Activated CD8-positive, alpha-beta memory T cell treated with anti-CD3 and anti-CD28 coated beads, Interleukin-2, amount 50 U/mL, for 48 hours (primary cell): ENCODE data around the gene GNAI3.

Source experiments
- DNase-seq: peaks from one replicate; pipeline ENCODE4 v3.0.0-alpha.2; 2020

Gene GNAI3

GRCh38 chr1:109527098-109527811 lies 21.2 kb upstream of the GNAI3 start:
- no peak for DNase-seq

DNA sequence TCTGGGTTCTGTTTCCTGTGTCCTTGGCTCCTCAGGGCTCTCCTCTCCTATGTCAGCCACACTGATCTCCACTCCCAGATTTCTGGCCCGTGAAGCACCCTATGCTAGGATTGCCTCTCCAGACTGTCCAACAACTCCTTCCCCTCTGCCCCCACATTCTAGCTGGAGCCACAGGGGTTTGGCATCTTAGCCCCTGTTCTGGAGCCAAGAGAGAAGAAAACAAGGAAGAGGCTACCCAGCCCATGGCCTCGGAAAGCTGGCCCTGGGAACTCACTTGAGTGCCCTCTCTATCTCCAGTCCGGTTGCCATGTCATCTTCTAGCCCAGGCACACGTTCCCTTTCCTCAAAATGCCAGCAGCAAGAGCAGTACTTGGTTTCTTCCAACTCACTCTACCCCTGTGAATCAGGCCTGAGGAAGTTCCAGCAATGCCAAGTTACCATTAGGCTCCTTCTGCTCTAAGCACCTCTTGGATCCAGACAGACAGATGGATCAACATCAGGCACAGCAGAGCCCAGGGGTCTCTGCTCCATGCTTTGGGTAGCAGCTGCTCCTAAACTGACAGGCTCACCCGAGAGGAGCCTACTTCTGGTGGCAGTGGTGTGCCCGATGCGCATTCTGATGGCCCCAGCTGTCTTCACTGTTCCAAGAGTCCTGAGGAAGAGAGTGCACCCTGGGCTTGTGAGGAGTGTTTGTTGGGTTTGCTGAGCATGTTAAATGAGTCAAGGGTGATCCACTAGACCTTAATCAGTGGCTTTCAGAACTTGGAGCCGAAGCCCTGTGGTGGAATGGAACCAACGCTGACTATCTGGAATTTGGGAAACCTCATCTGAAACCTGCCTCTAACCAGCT lies 20.3 kb upstream of the GNAI3 start:
- no peak for DNase-seq

GRCh38 chr1:109528712-109529111 lies 19.7 kb upstream of the GNAI3 start:
- DNase-seq: no peak

DNA sequence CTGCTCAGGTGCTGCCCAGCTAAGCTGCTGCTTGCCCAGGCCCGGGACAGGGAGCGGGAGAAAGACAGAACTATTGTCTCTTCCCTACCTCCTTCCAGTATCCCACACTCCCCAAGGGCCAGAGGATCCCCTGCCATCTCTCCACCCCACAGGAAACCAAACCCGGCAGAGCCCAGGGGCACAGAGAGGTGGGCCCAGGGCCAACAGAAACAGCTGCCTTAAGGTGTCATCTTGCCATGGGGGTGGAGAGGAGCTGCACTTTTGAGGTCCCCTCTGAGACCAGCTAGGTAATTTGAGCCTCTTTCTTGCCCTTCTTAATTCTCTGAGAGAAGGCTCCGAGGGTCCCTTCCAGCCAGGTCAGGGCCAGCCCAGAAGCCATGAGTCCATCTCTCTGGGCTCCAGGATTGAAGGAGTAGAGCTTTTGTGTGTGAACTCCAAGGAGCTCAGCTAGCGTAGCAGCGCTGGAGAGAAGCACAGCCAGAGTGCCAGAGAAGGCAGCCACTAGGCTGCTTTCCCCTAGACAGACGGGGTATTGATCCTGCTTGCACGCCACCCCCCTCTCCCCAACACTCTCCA lies 18.4 kb upstream of the GNAI3 start:
- no peak for DNase-seq

- DNase-seq: no peak
These were observed 17.8 kb upstream of the GNAI3 start for GRCh38 chr1:109530457-109531087.

DNA sequence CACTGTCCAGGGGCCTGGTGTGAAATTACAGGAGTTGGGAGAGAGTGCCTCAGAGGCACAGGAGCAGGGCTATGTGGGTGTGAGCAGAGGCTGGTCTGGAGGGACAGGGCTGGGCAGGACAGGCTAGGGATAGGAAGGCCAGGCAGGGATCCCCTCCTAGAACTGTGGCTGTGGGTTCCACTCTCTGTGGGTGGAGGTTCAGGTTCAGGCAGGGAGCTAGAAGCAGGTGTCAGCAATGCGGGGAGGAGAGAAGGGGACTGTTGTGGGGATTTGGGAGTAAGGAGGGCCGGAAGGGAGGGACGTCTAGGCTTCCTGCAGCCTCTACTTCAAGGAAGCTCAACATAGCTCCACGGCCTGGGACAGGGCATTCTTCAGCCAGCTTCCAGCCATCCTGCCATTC lies 17.0 kb upstream of the GNAI3 start:
- DNase-seq: no peak

DNA sequence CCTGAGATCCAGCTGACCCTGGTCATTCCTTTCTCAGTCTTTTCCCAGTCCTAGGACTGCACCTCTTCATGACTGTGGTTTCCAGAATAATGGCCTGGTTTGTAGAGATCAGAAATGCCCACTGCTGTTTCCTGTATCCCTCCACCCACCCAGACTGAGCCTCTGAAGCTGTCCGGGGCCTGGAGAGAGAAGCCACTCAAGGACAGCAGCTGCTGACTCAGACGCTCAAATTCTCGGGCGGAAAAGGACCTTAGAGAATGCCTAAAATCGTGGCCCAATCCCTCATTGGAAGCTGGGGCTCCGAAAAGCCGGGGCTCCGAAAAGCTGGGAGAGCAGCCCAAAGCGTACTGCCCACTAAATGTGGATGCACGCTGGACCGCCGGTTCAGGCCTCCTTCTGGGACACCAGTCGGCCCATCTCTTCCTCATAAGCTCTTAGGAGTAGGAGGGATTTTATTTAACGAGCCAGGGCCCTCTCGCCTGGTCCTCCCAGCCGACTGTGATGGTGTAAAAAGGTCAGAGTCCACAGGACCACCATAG lies 16.5 kb upstream of the GNAI3 start:
- no peak for DNase-seq

DNA sequence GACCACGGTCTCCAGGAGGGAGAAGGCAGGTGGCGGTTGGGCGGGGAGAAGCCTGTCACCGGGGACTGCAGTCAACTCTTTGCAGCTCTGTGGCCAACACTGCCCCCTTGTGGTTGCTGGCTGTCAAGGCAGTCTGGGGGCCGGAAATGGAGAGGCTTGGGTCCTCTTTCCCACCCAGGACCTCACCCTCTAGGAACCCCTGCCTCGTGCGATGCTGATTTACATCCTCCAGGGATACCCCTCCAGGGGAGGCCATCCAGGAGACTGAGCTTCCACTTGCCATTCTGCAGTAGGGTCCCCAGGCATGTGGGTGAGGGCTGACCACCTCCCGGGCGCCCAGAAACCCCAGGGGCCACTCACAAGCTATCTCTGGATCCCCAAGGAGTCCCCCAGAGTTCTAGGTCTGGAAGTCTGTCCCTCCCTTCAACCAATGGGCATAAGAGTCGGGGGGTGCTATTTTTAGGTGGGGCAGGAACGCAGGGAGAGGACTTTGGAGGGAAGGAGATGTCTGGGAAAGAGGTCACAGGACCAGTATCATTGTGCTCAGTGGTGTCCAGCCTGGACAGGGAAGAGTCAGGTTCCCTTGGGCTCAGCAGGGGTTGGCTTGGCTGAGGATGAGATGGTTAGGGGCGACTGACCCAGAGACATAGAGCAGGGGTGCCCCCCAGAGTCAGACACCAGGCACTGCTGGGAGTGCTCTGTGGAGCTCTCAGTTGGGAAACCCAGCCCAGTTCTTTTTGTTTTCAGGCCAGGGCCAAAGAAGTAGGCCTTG lies 15.9 kb upstream of the GNAI3 start:
- peak; percentile 98 for DNase-seq

- no peak for DNase-seq
These were observed 14.0 kb upstream of the GNAI3 start for GRCh38 chr1:109534307-109534858.

DNA sequence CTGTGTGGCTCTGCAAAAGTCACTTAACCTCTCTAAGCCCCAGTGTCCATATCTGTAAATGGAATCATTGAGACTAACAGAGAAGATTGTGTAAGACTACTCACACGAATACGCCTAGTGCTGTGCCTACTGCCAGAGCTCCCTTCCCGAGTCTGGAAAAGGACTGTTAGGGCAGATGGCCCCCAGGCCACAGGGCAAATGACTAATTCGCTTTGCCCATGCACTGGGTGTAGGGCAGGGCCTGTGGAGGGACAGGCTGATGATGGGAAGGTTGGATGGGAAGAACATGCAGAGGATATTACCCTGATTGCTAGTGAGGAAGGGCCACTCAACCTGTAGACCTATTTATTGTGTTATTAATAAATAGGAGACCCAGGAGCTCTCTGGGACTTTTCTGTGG lies 12.9 kb upstream of the GNAI3 start:
- no peak for DNase-seq

DNA sequence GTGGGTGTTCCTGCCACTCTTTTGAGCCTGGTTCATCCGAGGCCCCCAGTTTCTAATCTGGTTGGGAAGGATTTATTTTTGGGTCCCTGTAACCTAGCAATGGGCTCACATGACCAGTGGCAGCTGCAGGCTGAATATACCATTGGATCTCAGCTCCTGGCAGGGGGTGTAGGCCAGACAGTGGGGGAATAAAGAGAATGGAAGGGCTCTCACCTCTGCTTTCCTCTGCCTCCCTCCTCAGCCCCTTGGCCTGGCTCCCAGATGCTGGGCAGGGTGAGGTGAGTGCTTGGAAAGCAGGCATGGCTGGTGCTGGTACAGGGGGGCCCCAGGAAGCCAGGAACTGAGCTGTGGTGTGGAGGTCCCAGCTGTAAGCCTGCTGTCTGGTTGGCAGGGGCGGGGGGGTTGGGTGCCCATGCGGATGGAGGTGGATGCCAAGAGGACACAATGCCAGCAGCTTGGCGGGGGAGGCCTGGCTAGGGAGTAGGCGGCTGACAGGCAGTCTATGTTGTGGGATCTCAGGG lies 12.4 kb upstream of the GNAI3 start:
- DNase-seq: no peak

DNA sequence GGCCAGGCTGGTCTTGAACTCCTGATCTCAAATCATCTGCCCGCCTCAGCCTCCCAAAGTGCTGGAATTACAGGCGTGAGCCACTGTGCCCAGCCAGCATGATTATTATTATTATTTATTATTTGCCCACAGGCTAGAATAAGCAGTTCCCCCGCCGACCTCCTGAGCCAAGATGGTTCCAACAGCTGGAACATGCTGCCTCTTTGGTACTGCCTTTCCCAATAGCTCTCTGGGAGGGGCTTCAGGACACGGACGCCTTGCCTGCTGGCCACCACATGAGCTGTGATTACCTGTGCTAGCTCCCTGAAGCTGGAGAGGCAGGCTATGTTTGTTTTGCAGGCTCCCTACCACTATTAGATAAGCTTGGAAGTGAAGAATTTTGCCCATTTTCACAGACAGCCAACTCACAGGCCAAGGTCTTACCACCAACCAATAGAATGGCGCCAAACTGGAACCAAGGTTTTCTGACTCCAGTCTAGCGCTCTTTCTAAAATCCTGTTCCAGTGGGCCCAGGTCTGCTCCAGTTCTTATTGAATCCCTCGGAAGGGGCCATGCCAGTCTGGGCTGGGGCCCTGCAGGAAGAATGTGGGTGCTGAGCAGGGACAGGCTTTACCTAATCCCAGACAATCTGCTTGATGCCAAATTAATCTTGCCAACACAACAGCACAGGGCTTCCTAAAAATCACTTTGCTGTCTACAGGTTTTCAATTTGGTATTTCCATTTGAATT lies 10.8 kb upstream of the GNAI3 start:
- DNase-seq: no peak

GRCh38 chr1:109538827-109539555 lies 9.4 kb upstream of the GNAI3 start:
- no peak for DNase-seq

DNA sequence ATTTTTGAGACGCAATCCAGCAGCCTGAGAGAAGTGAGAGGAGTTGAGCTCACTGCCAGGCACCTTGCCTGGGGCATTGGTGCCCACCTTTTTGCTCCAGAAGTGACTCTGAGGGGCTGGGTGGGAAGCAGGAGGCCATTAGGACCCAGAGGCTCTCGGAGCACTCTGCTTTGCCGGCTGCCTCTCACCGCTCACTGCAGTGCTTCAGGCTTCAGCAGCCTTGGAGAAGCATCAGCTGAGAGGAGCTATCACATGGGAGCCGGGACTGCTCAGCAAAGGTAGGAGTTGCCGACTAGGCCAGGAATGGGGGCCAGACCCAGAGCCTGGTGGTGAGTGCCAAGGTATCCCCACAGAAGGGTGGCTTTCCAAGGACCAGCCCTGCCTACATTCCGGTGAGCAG lies 8.7 kb upstream of the GNAI3 start, which contains the start of gene GPR61:
TSS of gene GPR61 (plus strand) at position 197 of the 400 bp plus-strand sequence. CDS start 3,151 bp downstream, outside the sequence.
- DNase-seq: no peak

DNA sequence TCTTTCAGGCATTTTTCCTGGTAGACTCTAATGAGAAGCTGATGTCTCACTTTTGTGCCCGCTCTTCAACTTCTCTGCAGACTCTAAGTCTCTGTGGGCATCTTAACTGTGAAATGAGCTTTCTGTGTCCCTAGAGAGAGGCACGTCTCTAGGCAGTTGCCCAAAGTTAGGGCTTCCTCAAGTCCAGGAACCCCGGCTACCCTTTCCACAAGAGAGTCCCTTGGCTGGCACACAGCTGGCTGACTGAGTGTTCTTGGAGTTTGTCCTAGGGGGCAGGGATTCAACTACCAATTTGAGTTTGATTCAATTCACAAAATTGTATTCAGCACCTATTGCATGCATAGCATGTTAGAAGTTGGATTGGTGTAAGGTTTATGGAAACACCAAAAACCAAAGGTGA lies 7.3 kb upstream of the GNAI3 start:
- no peak for DNase-seq

DNA sequence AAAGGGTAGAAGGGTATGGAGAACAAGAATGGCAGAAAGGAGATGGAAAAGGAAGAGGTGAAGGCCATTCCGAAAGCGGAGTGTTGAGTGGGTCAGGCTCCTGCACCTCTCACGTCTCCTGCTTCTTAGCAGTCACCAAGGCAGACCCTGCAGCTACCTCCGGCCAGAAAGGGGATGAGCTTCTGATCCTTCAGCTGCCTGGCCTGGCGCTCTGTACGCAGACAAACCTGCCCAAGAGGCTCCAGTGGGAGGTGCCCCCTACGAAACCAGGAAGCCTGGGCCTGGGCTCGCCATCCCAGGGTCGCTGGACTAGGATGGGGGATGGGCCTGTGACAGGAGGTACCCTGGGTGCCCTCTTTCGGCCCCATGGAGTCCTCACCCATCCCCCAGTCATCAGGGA lies 5.8 kb upstream of the GNAI3 start:
- DNase-seq: no peak

DNA sequence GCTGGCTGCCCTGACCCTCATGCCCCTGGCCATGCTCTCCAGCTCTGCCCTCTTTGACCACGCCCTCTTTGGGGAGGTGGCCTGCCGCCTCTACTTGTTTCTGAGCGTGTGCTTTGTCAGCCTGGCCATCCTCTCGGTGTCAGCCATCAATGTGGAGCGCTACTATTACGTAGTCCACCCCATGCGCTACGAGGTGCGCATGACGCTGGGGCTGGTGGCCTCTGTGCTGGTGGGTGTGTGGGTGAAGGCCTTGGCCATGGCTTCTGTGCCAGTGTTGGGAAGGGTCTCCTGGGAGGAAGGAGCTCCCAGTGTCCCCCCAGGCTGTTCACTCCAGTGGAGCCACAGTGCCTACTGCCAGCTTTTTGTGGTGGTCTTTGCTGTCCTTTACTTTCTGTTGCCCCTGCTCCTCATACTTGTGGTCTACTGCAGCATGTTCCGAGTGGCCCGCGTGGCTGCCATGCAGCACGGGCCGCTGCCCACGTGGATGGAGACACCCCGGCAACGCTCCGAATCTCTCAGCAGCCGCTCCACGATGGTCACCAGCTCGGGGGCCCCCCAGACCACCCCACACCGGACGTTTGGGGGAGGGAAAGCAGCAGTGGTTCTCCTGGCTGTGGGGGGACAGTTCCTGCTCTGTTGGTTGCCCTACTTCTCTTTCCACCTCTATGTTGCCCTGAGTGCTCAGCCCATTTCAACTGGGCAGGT lies 5.0 kb upstream of the GNAI3 start:
- DNase-seq: no peak

DNA sequence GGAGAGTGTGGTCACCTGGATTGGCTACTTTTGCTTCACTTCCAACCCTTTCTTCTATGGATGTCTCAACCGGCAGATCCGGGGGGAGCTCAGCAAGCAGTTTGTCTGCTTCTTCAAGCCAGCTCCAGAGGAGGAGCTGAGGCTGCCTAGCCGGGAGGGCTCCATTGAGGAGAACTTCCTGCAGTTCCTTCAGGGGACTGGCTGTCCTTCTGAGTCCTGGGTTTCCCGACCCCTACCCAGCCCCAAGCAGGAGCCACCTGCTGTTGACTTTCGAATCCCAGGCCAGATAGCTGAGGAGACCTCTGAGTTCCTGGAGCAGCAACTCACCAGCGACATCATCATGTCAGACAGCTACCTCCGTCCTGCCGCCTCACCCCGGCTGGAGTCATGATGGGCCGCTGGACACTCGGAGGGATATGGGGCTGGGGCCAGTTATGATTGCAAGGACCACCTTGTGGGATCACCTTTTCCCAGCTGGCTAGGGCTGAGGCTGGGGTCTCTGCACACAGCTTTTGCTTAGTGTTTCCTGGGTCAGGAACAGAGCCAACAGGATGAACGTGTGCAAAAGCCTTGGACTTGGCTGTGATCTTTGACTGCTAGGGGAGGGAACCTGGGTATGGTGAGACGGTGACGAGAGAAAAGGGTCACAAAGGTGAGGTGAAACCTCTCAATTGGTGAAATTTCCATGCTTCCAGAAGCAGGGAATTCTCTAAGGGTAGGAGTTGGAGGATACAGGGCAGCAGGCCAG lies 4.3 kb upstream of the GNAI3 start:
- DNase-seq: no peak
